Inferior parietal cortex (tissue), 1 donor: ENCODE data around the gene MSLN.
A peak's percentile ranks its signal among the peaks of the same experiment; 100 is the strongest.

ENCODE experiments used
- DNase-seq: peaks from one replicate; pipeline ENCODE4 v3.0.0-alpha.2; 2016; ENCODE audit errors: extremely low spot score

The MSLN gene

DNA sequence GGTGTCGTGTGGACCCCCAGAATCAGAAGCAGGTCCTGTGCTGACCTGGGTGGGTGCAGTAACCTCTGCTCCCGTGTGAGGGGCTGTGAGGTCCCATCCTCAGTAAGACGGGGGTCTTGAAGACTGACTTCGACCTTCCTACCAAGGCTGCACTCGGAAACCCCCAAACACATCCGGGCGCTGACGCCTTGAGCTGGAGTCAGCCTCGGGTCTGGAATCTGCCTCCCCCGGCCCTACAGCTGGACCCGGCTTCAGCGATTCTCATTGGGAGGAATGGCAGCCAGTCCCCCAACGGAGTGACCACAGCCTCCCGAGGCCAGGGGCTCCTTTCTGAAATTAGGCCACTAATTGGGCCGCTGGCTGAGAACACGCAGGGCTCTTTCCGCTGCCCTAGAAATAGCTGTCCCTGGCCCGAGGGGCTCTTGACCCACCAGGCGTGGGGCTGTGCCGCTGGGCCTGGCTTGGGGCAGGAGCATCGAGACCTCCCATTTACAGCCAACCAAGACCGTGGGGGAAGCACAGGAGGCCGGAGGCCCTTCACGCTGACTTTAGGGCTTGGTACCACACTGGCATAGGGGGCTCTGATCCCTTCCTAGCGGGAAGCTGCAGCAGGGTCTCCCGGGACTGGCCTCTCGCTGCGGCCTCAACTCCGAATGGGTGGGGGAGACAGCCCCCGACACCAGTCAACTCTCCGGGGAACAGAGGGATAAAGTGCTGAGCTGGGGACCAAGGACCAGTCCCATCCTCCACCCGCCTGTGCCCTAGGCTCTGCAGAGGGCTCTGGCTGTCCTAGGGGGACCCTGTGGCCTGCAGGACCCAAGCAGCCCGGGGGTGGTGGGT is 42.6 kb downstream of the MSLN start:
- no peak for DNase-seq

DNA sequence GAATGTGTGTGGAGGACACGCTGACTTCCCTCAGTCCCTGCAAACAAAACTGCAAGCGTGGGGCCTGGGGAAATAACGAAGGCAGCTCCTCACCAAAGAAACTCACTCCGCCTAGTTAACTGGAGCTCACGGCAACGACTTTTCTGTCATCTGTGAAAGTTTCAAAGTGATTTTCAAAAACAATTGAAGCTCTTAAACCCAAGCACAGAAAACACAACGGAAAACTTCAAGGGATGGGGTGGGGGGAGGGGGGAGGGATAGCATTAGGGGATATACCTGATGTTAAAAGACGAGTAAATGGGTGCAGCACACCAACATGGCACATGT is 43.2 kb downstream of the MSLN start:
- DNase-seq: no peak

DNA sequence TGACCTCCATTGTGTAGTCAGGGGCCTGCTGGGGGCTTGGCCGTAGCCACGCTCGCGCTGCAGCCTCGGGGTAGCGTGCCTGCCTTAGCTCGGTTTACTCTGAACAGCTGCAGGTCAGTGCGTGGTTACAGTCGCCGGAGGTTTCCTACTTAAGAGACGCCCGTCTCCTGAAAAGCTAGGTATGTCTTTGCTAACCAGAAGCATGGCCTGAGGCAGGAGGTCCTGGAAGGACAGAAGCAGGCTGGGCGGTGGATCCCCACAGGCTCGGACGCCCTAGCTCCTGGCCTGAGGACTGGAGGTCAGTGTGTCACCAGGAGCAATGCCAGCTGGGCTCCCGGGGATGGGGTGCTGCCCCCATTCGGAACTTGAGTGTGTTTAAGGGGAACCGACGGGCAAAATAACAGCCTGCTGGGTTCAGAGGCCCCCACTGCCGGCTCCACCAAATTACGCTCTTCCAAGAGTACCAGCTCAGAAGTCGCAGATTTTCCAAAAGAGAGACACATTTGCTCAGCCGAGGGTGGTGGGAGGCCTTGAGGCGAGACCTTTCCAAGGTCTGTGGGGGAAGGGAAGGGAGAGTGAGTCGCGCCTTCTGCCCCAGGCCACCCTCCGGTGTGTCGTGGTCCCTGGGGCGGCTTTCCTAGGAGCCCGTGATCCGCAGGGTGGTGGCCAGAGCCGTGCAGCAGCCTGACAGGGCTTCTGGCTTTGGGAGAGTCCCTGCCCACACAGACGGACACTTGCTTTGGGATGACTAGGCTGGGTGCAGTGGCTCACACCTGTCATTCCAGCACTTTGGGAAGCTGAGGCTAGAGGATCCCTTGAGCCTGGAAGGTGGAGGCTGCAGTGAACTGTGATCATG is 43.9 kb downstream of the MSLN start:
- no peak for DNase-seq

DNA sequence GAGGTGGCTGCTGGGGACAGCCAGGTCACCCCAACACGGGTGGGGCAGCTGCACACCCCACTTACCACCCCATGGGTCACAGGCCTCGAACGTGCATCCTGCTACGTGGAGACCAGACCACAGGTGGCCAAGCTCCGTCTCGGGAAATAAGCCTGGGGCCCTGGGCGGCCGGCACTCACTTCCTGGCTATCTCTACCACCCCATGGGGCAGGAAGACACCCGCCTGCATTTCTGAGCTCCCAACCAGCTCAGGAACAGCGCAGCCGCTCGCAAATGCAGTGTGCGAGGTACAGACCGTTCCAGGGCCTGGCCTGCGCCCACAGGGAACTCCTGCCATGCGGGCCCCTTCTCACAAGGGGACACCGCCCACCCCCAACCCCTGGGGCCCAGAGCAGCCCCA is 44.9 kb downstream of the MSLN start:
- DNase-seq: no peak

DNA sequence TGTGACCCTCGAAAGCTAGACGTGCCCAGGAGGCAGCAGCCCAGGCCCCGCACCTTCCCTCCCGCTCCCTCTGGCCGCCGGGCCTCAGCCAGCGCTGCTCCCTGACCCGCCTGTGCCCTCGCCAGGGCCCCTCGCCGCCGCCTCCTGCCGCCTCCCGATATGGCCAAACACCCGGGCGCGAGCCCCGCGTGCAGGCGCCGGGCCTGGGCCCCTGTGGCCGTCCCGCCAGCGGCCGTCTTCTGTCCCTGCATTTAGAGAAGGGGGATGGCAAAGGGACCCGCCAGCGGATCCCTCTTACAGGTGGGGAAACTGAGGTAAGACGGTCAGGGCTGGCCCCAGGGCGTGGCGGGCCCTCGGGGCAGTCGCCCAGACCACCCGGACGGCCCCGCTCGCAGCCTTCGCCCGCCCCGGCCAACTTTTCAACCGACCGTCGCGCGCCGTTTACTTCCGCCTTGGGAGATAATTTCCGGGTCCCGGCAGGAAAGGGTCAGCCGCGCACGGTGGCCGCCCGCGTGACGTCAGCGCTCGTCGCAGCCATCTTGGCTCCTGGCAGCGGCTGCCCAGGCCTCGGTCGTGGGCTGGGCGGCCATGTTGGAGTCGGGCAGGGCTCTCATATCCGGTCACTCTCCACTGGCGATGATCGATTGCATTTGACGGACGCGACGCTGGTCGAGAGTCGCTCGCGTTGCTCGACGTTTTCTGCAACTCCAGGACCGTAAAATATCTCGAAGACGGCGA is 47.0 kb downstream of the MSLN start:
- DNase-seq: peak; percentile 92

DNA sequence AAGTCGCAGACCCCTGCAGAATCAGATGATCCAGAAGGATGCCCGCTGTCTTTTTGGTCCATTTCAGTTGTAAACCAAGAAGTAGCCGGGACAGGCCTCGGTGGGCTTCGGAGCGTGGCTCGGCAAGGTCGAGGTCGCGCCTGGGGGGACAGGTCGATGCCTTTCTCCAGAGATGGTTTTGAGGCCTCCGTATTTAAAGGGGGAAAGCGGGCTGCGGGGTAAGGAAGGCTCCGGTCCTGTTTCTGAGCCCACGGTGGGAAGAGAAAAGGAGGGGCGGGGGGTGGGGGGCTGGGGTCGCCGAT is 47.5 kb downstream of the MSLN start:
- DNase-seq: no peak

DNA sequence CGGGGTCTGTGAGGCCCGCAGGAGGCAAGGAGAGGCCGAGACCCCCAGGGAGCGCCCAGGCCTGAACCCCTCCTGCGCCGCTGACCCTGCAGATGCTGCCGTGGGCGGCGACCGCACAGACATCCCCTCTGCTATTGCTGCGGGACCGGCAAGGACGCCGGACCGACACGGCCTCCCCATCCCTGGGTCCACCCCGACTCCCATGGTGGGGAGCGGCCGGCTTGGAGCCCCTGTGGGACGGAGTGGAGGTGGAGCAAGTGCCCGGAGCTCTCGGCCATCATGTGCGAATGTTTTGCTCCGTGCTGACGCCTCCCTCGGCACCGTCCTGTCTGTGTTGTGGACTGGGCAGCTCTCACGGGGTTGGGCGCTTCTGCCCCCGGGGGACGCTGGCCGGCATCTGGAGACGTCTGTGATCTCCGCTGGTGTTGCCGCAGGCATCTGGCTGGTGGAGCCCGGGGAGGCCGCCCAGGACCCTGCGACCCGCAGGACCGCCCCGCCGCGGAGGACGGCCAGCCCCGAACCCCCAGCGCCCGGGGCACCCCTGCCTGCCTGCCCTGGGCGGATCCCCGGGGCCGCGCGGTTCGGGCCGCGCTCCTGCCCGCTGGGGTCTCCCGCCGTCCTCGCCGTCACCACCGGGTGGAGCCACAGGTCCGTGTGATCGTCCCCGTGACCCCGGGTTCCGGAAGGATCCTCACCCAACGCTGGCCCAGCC is 52.8 kb downstream of the MSLN start:
- DNase-seq: peak; percentile 52

DNA sequence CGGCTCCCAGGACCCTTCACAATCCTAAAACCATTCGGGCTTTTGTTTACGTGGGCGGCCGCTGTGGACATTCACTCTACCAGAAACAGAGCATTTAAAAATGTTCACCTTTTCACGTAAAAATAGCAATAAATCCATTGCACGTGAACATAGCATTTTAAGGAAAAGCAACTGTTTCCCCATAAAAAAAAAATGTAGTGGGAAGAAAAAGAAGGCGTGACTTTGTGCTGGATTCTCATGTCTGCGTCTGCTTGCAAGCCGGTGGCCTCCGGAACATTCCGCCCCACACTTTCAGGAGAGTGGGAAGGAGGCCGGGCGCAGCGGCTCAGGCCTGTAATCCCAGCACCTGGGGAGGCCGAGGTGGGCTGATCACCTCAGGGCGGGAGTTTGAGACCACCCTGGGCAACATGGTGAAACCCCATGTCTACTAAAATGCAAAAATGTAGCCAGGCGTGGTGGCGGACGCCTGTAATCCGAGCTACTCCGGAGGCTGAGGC is 53.4 kb downstream of the MSLN start:
- no peak for DNase-seq

DNA sequence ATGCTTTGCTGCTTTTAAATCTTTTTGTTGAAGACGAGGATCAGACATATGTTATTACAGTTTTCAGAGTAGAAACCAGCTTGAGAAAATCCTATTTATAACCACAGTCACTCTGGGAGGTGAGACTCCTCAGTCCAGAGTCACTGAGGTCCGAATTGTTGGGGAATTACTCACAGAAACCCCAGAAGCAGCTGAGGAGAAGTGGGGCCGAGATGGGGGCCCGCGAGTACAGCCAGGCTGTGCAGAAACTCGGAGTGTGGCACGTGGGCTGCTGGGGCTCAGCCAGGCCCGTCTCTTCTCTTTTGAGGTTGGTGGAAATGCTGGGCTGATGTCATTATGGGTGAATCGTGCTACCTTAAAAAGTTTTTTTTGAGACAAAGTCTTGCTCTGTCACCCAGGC is 54.4 kb downstream of the MSLN start:
- no peak for DNase-seq

DNA sequence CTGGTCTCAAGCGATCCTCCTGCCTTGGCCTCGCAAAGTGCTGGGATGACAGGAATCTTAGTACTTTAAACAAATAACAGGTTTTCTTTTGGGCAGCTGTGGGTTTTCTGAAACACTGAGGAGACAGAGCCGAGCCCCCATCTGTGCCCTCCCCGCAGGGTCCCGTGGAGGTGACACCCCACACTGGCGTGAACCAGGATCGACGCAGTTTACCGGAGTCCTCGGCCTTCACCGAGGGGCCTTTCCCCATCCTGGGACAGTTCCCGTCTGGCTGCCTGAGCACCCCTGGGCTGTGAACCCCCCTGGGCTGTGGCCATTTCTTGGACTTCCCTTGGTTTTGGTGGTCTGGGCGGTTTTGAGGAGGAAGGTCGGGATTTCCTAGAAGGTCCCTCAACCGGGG is 55.3 kb downstream of the MSLN start:
- no peak for DNase-seq

DNA sequence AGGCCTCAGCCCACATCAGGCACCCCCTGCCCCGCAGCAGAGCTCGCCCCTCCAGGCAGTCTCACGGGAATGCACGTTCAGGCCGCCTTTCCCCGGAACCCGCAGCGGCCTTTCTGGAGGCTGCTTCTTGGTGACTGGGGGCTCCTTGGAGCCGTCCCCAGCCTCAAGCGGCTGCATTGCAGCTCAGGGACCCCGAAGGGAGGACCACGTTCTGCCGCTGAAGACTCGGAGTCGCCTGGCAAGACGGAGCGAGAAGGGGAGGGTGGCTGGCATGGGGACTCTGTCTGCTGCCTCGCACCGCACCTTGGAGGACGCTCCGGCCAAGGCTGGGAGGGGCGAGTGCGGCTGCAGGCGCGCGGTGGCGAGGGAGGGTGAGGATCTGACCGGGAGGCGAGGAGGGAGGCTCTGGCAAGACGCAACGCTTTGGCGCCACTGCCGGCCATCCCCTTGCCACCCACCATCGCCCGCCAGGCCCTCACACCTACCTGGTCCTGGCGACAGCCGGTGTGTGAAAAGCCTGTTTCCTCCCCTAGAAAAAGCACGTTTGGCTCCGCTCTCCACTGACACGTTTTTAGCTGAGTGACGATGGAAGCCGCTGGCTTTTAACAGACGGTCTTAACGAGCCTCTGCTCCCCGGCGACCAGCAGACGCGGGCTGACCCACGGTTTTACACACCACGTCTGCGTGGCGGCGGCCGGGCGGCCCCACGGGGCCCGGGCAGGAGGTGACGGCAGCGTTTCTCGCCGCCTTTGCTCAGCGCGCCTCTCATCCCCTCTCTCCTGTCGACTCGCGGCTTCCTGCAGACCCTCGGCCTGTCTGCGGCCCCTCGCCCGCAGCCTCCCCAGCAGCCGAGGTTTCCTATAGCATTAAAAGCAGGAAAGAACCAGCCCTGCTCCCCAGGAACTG is 56.7 kb downstream of the MSLN start:
- DNase-seq: no peak

DNA sequence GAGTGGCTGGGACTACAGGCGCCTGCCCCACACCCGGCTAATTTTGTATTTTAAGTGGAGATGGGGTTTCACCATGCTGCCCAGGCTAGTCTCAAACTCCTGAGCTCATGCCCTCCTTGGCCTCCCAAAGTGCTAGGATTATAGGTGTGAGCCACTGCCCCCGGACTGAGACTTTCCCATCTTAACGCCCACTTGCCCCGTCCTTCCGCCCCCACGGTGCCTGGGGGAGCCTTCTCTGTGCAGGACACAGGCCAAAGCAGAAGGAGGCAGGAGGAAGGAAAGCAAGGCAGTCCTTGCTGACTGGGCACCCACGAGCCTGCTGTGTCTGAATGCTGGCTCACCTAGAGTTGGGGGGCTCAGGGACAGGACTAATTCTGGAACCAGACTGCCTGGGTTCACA is 57.6 kb downstream of the MSLN start:
- DNase-seq: no peak
